Measurements from ENCODE around the gene EML4.

GRCh38 chr2:42135381-42136312 is 33.5 kb upstream of the EML4 start:
- TF ChIP-seq EGR1 (IDR thresholded peaks at IDR 0.05; ENCODE audit: borderline replicate concordance in 1 of 2, low read depth in 2 of 2, low read length in 2 of 2) (no peak), CTCF (IDR thresholded peaks at IDR 0.05 in 2 of 3, conservative IDR thresholded peaks at IDR 0.05 in 1 of 3; ENCODE audit: control insufficient read depth in 2 of 3, extremely low read depth in 1 of 3, insufficient read depth in 1 of 3, low read depth in 3 of 3, low read length in 3 of 3) (no peak), PKNOX1 (IDR thresholded peaks at IDR 0.05) (peak; percentile 67; the same call in 1 of the 2 replicates), BACH1 (IDR thresholded peaks at IDR 0.05; ENCODE audit: borderline replicate concordance) (no peak), MXI1 (IDR thresholded peaks at IDR 0.05; ENCODE audit: low read depth, low read length) (no peak), JUNB (IDR thresholded peaks at IDR 0.05) (peak; percentile 64), E2F8 (IDR thresholded peaks at IDR 0.05; ENCODE audit: low read depth, partially characterized antibody) (no peak), EP300 (IDR thresholded peaks at IDR 0.05; ENCODE audit: borderline replicate concordance in 1 of 2, control insufficient read depth in 1 of 2, low read depth in 2 of 2, low read length in 2 of 2) (no peak), EZH2 (IDR thresholded peaks at IDR 0.05; ENCODE audit: borderline replicate concordance, control insufficient read depth, low read depth, low read length) (no peak), ZBTB33 (IDR thresholded peaks at IDR 0.05) (no peak)
